Gastrocnemius medialis (tissue), 4 donors: ENCODE measurements around the gene RHOT1.

Experiments used
- POLR2A ChIP-seq, 2 donors: fragments of 450-650 bp; IDR thresholded peaks; one replicate each; pipeline ENCODE4 v1.6.1; 2017; ENCODE audit warnings: antibody characterized with exemption in 2 of 2, mild to moderate bottlenecking in 2 of 2, moderate library complexity in 2 of 2
- TF ChIP-seq, protein P1 (sequence below), 5 experiments: fragments of 450-650 bp in 3 of 5; fragments of 200-600 bp in 2 of 5; sonication (generic) in 2 of 5; IDR thresholded peaks in 4 of 5; conservative IDR thresholded peaks in 1 of 5; 1 replicate in 4 of 5; 2 replicates in 1 of 5; pipeline ENCODE4 v1.5.1; 2016 to 2019; ENCODE audit warnings: antibody characterized with exemption in 5 of 5, mild to moderate bottlenecking in 3 of 5, moderate library complexity in 3 of 5

DNA sequence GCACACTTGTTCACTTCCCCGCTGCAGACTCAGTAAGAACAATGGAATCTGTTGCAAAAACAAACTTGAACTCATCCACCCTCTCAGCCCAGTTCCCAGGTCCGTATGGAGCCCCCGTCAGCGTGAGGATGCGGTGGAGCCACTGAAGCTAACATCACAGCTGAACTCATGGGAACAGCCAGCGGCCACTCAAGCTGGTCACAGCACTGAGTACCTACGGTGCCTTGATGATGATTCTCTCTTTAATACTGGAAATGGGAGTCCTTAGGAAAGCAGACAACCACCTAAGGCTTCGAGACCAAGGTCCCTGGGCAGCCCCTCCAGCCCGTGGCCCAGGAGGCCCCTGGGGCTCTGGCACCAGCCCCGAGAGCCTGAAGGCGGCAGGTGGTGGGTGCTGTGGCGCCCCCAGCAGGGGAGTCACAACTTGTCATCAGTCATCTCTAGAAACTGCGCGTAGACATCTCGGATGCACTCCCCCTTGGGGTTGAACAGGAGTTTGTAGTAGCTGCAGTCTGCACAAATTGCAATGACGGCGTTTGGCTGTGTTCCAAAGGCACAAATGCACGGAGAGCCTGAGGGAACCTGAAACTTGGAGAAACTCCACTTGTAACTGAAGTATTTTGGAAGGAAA lies 31.0 kb upstream of the RHOT1 start:
- TF ChIP-seq, protein P1, sequence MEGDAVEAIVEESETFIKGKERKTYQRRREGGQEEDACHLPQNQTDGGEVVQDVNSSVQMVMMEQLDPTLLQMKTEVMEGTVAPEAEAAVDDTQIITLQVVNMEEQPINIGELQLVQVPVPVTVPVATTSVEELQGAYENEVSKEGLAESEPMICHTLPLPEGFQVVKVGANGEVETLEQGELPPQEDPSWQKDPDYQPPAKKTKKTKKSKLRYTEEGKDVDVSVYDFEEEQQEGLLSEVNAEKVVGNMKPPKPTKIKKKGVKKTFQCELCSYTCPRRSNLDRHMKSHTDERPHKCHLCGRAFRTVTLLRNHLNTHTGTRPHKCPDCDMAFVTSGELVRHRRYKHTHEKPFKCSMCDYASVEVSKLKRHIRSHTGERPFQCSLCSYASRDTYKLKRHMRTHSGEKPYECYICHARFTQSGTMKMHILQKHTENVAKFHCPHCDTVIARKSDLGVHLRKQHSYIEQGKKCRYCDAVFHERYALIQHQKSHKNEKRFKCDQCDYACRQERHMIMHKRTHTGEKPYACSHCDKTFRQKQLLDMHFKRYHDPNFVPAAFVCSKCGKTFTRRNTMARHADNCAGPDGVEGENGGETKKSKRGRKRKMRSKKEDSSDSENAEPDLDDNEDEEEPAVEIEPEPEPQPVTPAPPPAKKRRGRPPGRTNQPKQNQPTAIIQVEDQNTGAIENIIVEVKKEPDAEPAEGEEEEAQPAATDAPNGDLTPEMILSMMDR (IDR thresholded peaks at IDR 0.05 in 4 of 5, conservative IDR thresholded peaks at IDR 0.05 in 1 of 5): no peak
- no peak for TF ChIP-seq POLR2A (IDR thresholded peaks at IDR 0.05)
